Stimulated activated CD4-positive, alpha-beta T cell treated with anti-CD3 and anti-CD28 coated beads, TNF-alpha, amount 100 ng/mL, for 1 hour (primary cell): ENCODE results near the gene GAL3ST2.
"Not testable (repeated sequence)": the region's sequence is repeated elsewhere in the genome, so short reads cannot be mapped to it uniquely, and the experiment has no call there.

Source experiments
- DNase-seq, 3 donors: peaks; one replicate each; pipeline ENCODE4 v3.0.0-alpha.2; 2020; ENCODE audit warnings: low read depth in 3 of 3, low spot score in 1 of 3

GAL3ST2 gene

DNA sequence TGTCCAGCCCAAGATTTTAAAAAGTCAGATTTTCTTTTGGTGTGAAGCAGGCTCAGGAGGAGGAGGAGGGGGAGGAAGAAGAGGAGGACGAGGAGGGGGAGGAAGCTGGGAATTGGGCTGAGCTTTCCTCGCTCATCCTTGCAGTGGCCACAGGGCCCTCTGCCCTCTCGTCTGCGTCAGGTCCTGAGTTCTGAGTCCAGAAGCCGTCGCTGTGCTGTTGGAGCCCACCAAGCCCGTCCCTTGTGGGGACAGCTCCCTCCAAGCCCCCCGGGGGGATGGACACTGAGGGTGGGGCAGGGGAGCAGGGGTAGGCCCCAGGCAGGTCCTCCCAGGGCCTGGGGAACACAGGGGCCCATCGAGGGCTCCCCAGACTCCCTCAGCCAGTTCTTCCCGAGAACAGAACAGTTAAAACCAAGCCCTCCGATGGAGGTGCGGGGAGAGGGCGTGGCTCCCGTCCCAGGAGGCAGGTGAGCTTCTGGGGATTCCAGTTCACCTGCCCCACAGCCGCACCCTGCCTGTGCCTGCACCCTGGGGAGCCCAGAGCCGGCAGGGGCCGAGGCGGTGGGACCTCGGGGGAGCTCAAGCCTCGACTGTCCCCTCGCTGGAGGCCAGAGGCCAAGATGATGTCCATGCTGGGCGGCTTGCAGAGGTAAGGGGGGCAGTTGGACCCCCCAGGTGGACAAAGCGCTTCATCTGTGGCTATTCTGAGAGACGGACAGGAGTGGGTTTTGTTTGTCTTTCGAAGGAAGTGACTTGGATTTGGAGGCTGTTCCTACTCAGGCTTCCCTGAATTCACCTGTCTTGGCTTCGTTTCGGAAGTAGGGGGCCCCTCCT, at the start of gene GAL3ST2:
TSS of gene GAL3ST2 (plus strand) at position 487 of the 834 bp plus-strand sequence. CDS start at position 621, 134 bp downstream.
- no peak for DNase-seq

DNA sequence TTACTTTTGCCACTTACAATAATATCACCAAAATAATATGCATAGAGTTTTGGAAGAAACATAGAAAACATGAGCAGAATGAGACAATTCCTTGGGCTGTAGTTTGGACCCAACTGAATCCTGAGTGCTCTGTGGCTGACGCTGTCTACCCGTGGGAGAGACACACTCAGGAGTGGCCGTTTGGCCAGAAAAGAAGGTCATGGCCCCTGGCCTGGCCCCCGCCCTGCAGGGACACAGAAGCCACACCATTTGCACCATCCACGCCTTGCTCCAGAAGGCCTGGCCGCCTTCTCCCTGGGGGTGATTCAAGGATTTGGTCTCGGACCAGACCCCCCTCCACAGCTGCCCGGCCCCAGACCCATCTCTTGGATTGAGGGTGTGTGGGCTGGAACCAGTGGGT, 48.6 kb upstream of the GAL3ST2 start:
- DNase-seq, result no peak

DNA sequence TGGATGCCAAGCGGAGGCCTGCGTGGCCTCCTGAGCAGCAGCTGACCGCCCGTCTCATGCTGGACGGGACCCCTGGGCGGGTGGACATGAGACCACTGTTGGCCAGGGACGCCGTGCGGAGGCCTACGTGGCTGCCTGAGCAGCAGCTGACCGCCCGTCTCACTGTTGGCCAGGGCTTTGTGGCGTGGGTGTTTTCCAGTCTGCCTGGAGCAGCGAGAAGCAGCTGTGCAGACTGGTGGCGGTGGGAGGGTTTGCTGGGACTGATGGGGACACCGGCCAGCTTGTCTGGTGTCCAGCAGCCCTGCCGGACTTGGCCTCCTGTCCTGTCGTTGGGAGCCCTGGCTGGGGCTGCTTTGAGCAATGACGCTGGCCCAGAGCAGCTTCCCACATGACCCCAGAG, 48.0 kb upstream of the GAL3ST2 start:
- no peak for DNase-seq

DNA sequence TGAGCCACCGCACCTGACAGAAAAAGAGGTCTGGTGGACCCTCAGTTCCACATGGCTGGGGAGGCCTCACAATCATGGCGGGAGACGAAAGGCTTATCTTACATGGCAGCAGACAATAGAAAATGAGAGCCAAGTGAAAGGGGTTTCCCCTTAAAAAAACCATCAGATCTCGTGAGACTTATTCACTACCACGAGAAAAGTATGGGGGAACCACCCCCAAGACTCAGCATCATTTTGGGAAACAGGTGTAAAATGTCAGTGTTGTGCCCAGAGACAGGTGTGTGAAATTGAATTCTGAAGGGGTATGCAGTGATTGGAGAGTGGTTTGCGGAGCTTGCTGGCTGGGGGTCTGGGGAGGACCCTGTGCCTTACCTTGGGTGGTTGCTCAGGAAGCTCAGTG, 46.8 kb upstream of the GAL3ST2 start:
- no peak for DNase-seq

DNA sequence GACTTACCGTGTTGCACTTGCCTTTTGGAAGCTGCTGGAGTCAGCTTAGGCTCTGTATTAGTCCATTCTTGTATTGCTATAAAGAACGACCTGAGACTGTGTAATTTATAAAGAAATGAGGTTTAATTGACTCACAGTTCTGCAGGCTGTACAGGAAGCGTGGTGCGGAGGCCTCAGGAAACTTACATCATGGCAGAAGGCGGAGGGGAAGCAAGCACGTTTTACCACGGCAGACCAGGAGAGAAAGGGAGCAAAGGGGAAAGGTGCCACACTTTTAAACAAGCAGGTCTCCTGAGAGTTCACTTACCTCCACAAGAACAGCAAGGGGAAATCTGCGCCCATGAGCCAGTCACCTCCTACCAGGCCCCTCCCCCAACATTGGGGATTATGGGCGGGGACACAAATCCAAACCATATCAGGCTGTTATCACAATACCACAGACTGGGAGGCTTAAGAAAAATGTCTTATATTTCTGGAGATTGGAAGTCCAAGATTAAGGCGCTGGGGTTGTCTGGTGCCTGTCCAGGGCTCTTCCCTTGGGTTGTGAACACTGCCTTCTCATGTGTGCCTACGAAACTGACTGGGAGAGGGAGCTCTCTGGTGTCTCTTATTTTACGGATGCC, 45.8 kb upstream of the GAL3ST2 start:
- DNase-seq, result no peak

DNA sequence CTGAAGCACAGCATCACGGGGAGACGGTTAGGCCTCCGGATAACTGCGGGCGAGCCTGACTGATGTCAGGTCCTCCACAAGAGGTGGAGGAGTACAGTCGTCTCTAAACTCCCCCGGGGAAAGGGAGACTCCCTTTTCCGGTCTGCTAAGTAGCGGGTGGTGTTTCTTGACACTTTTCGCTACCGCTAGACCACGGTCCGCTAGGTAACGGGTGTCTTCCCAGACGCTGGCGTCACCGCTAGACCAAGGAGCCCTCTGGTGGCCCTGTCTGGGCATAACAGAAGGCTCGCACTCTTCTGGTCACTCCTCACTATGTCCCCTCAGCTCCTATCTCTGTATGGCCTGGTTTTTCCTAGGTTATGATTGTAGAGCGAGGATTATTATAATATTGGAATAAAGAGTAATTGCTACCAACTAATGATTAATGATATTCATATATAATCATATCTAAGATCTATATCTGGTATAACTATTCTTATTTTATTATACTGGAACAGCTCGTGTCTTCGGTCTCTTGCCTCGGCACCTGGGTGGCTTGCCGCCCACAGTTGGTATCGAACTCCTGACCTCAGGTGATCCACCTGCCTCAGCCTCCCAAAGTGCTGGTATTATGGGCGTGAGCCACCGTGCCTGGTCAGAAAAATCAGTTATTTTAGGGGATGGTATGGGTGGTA, 44.0 kb upstream of the GAL3ST2 start:
- DNase-seq, result peak in 1 of 3 donors; percentile 51

DNA sequence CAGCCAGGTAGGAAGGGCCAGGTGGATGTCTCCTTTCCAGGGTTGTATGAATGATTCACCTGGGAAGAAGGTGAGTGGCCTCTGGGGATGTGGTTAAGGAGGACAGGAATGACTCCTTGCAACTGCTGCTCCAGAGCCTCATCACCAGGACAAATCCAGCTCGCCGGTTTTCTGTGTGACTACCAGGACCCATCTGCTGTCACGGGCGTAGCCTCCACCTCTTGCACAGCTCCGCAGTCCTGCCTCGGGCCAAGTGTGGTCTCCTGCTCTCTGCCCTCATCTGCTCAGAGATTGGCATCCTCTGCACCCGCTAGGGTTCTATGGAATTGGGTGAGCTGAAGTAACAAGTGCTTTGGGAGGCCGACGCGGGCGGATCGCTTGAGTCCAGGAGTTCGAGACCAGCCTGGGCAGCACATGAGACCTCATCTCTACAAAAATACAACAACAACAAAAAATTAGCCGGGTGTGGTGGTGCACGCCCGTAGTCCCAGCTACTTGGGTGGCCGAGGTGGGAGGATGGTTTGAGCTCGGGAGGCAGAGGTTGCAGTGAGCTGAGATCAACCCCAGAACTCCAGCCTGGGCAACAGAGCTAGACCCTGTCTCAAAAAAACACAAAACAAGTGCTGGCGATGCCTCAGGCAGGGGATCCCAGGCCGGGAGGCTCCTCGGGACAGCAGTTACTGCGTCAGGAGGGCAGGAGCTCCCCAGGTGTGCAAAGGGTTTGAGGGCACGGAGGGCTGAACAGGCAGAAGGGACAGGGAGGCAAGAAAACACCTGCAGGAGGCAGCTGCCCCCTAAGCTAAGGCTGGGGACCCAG, 43.0 kb upstream of the GAL3ST2 start:
- no peak for DNase-seq

DNA sequence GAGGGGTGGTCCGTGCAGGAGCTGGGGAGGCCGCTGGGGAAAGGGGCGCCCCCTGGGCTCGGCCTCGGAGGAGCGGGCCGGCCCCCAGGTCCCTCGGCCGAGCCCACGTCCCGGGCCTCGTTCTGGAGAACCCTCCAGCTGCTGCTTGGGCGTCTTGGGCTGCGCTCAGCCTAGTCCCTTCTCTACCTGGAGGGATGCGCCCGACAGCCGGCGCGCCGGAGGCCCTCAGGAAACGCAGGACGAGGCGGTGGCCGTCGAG, 42.5 kb upstream of the GAL3ST2 start:
- DNase-seq, result no peak

DNA sequence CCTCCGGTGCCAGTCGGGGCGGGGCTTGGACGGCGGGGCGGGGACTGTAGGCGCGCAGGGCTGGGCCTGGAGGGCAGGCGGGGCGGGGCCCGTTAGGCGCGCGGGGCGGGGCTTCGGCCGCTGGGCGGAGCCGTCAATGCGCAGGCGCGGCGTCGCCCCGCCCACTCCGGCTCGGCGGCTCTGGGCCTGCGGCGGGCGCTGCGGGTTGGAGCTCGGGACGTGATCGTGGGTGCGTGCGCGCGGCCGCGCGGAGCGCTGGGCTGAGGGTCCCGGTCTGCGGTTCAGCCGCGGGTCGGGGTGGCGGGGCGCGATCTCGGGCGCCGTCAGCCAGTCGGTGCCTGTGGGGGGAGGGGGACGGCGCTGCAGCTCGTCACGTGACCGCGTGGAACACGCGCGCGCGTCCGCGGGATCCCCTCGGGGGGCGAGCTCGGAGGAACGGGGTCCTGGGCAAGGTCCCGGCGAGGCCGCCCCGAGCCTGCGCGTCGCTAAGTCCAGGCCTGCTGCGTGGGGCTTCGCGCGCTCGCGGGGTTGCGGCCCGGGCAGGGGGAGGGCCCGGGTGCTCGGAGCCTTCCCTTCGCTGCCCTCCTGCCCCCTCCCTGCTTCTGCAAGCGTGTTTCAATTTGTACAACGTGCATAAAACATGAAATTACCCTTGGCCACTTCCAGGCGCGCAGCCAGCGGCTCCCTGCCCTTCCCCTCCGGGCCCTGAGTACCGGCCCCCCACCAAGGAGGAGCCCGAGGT, 42.0 kb upstream of the GAL3ST2 start, which contains the start of gene D2HGDH:
TSS of gene D2HGDH (plus strand) at position 164 of the 742 bp plus-strand sequence. CDS start 595 bp downstream, outside the sequence.
- peak; percentile 85 to 95 (median 86) for DNase-seq

DNA sequence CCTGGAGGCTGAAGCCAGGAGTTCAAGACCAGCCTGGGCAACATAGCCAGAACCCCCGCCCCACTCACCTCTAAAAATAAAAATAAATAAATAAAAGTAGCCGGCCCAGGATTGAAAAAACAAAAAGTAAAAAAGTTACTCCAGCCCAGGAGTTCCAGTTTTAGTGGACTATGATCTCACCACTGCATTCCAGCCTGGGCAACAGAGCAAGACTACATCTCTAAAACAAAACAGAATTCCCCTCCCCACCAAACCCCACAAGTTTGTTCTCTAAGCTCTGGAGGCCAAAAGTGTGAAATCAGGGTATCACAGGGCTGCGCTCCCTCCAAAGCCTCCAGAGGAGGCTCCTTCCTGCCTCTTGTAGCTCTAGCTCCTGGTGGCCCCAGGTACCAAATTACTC, 40.5 kb upstream of the GAL3ST2 start:
- DNase-seq, result no peak

DNA sequence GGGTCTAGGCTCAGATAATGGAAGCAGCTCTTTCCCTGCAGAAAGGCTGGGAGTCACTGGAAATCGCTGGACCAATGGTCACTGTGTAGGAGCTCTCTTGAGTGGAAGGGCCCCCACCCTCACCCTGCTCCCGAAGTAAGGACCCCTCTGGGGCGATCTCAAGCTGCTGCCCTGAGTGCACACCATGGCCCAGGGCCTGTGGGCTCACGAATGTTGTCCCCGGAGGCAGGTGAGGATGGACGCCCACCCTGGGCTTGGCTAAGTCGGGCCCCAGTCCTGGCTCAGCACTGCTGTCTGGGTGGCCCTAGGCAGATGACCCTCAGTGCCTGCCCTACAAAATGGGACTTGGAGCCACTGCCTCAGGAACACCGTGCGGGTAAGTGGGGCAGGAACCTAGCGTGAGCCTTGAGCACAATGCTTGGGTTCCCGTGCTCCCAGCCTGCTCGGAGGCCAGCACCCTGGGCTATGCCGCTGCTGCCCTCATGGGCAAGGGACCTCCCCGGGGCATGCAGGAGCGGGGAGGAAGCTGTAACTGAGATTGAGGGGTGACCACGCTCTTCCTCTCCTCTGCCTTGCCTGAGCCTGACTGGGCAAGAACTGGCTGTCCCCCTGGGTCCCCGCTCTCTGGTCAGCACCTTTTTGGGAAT, 38.5 kb upstream of the GAL3ST2 start:
- DNase-seq, result no peak

DNA sequence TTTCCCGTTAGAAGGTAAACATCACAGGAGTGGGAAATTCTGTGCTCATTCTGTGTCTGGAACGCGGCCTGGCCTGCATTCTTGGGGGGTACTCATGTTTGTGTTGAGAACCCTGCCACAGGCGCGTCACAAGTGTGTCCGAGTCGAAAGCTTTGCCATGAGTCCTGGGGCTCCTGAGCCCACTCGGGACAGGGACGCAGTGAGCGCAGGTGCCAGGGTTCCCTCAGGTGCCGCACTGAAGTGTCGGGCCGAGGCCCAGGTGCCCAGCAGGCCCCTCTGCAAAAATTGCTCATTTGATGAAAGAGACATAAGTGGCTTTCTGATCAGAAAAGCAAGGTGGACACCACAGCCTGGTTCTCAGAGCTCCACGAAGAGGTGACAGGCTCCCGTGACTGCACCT, 37.4 kb upstream of the GAL3ST2 start:
- no peak for DNase-seq

DNA sequence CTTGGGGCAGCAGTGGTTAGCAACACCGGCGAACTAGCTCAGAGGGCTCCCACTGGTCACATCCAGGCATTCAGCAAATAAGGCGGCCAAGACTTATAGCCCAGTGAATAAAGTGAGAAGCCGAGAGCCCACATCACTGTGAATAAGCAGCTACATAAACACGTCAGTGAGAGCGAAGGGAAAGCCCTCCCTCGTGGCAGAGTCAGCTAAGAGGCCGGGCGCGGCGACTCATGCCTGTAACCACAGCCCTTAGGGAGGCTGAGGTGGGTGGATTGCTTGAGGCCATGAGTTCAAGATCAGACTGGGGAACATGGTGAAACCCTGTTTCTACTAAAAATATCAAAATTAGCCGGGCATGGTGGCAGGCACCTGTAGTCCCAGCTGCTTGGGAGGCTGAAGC, 37.0 kb upstream of the GAL3ST2 start:
- DNase-seq, result peak in 1 of 3 donors; percentile 39

DNA sequence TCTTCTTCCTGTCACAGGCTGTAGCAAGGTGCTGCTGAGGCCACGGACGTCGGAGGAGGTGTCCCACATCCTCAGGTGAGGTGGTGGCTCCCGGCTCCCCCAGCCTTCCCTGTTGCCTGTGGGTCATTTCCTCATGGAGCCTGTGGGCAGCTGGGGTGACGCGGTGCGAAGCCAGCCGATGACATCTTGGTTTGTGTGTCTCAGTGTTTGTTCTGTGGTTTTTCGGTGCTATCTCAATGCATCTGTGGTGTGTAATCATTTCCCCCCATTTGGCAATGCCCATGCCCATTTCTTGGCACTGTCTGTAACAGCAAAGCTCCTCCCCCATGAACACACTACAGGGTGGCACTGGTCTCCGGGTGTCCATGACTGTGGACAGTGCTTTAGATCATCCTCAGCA, 35.6 kb upstream of the GAL3ST2 start:
- DNase-seq, result no peak

DNA sequence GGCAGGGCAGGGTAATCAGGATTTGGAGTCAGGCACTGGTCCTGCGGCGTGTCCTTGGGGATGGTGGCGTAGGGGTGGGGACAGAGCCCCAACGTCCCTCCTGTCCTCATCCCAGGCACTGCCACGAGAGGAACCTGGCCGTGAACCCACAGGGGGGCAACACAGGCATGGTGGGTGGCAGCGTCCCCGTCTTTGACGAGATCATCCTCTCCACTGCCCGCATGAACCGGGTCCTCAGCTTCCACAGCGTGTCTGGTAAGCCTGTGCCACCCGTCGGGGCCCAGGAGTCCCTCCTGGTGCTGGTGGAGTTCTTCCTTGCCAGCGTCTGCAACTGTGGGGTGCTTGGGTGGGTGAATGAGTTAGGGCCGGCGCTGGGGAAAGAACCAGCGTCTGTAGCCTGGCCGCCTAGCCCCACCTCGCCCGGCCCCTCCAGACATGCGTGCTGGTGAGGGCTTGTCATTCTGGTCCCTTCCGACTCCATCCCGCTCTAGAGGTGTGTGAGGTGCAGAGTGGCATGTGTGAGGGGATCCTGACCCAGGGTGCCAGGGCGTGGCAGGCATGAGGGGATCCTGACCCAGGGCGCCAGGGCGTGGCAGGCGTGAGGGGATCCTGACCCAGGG, 34.2 kb upstream of the GAL3ST2 start:
- DNase-seq, result no peak

DNA sequence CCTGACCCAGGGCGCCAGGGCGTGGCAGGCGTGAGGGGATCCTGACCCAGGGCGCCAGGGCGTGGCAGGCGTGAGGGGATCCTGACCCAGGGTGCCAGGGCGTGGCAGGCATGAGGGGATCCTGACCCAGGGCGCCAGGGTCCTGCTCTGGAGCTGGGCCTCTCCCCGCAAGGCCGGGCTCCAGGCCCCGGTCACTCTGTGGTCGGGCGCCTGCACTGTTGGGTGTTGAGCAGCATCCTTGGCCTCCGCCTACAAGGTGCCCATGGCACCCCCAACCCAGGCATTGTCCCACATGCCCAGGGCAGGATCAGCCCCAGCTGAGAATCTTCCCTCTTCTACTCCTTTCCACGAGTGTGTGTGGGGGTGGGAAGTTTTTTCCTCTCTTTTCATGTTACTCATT, 33.6 kb upstream of the GAL3ST2 start:
- not testable (repeated sequence) for DNase-seq

DNA sequence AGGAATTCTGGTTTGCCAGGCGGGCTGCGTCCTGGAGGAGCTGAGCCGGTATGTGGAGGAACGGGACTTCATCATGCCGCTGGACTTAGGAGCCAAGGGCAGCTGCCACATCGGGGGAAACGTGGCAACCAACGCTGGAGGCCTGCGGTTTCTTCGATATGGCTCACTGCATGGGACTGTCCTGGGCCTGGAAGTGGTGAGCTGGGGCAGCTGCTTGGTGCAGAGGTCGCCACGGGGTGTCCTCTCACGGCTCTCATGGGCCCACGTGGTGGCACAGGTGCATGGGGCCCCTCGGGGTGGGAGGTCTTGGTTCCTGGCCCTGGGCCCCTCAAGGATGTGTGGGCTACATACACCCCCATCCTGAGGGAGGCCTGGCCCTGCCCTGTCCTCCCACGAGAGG, 33.0 kb upstream of the GAL3ST2 start:
- DNase-seq, result no peak

DNA sequence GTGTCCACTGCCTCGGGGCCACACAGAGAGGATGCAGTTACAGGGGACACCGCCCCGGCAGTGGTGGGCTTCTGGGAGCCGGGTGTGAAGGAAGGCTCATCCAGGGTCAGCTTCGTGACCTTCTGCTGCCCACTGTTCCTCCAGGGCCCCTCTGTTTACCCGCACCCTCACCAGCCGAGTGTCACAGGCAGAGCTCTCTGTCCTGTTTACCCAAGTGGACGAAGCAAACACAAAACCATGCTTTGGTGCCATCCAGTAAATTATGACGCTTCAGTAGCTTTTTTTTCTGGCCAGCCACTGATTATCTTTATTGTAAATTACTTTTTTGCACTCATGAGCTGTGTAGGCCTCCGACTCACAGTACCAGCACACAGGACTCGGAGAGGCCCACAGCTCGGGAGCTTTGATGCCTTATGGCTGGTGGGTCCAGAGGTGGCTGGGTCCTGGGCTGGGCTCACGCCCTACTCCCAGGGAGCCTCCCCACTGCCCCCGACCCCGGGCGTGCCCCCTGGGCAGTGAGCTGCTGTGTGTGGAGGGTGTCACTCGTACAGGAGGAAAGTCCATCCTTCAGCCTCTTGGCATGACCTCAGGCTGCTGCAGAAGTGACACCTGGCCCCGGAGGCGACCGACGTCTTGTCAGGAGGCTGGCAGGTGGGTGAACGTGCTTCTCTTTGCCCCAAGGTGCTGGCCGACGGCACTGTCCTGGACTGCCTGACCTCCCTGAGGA, 32.4 kb upstream of the GAL3ST2 start:
- no peak for DNase-seq

DNA sequence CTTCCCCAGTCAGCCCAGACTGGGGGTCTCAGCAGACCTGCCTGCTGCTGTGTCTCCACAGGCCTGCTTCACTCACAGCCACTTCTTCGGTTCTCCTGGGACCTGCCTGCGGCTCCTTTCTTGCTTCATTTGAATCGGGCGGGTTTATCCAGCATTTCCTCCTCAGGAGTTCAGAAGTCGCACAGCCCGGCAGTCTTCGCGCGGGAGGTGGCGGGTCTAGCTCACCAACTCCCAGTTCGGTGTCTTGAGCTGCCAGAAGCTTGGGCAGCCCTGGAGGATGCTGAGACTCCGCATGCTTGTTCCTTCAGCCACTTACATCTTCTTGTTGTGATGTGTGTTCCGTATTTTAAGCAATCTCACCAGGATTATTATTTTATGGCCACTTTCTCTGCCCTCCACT, 31.3 kb upstream of the GAL3ST2 start:
- DNase-seq, result no peak
